Measurements from ENCODE around the gene PANK4. TPM values are rescaled to one million over a fixed set of nuclear protein-coding genes. Genes with fewer than 3 reads are reported as not detected.

The PANK4 gene
- total RNA-seq, 1 donor from 2014 or later, result 26.3 TPM

DNA sequence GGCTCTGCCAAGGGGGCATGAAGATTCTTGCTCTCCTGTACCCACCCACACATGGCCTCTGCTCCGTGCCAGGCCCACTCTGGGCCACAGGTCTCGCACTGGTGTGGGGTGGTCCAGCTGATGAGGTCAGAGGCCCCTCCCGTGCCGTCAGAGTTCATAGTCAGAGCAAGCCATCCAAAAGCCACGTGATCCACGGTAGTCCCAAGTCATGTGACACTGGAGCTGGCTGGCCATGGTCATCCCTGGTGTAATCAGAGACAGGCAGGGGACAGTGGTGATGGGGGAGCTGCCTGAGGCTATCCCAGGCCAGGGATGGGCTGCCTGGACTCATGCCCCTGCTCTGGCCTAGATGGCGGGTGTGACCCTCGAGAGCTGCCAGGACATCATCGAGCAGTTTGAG lies 39.8 kb downstream of the PANK4 start:
- Mint-ChIP-seq H3K36me3 (ENCODE audit: low read depth, unreplicated experiment) (peaks cover 19% of the 10 kb centered on the region), H3K9me3 (ENCODE audit: unreplicated experiment) (peaks cover 14% of the 10 kb centered on the region), H3K27ac (ENCODE audit: unreplicated experiment) (no peak overlapping the region), H3K4me1 (ENCODE audit: low read depth, unreplicated experiment) (no peaks in the 10 kb centered on the region), H3K27me3 (ENCODE audit: low read depth, unreplicated experiment) (peaks cover 13% of the 10 kb centered on the region), H3K4me3 (ENCODE audit: unreplicated experiment) (no peak overlapping the region)
- H3K27ac ChIP-seq (ENCODE audit: low read depth, low read length), result no peak overlapping the region
- no peak overlapping the region for H3K4me2 ChIP-seq (ENCODE audit: low read length)
- H3K79me2 ChIP-seq (ENCODE audit: insufficient read depth, low read length), result no peaks in the 10 kb centered on the region
- H3K9me3 ChIP-seq (ENCODE audit: insufficient read depth, low read depth, low read length), result peaks cover 10% of the 10 kb centered on the region
- no peaks in the 10 kb centered on the region for H3K4me1 ChIP-seq (ENCODE audit: insufficient read depth, low read length)
- H2AFZ ChIP-seq (ENCODE audit: low read depth, low read length), result no peak overlapping the region
- no peaks in the 10 kb centered on the region for H4K20me1 ChIP-seq (ENCODE audit: insufficient read depth, low read length)
- H3K36me3 ChIP-seq (ENCODE audit: insufficient read depth, low read length), result no peaks in the 10 kb centered on the region
- no peaks in the 10 kb centered on the region for H3K27me3 ChIP-seq (ENCODE audit: insufficient read depth, low read length)
- no peak for FAIRE-seq
- no peak for DNase-seq (ENCODE audit: low read depth)
- no peak overlapping the region for H3K4me3 ChIP-seq (ENCODE audit: insufficient read depth, low read depth, low read length)
- H3K9ac ChIP-seq (ENCODE audit: low read length), result no peak overlapping the region
- TF ChIP-seq, protein P1, sequence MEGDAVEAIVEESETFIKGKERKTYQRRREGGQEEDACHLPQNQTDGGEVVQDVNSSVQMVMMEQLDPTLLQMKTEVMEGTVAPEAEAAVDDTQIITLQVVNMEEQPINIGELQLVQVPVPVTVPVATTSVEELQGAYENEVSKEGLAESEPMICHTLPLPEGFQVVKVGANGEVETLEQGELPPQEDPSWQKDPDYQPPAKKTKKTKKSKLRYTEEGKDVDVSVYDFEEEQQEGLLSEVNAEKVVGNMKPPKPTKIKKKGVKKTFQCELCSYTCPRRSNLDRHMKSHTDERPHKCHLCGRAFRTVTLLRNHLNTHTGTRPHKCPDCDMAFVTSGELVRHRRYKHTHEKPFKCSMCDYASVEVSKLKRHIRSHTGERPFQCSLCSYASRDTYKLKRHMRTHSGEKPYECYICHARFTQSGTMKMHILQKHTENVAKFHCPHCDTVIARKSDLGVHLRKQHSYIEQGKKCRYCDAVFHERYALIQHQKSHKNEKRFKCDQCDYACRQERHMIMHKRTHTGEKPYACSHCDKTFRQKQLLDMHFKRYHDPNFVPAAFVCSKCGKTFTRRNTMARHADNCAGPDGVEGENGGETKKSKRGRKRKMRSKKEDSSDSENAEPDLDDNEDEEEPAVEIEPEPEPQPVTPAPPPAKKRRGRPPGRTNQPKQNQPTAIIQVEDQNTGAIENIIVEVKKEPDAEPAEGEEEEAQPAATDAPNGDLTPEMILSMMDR (IDR thresholded peaks at IDR 0.05; ENCODE audit: insufficient read depth, low read depth, low read length), result no peak
- no peak for TF ChIP-seq EZH2 (IDR thresholded peaks at IDR 0.05; ENCODE audit: insufficient read depth, low read length)

DNA sequence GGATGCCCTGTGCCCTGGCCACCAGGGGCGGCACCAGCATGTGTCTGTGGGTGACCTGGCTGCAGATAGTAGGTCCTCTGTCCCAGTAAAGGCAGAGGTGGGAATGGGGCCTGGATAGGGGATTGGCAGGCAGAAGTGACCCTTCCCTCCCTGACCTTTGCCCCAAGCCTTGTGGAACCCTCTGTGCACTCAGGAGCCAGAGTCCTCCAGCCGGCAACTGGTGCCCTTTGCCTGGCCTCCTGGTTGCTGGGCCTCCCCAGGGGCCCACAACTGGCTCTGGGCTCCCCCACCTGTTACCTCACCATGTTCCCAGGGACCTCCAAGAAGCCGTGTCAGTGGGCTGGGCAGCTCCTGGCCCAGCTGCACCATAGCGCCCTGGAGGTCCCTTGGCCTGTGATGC lies 40.4 kb downstream of the PANK4 start:
- Histone ChIP-seq H3K4me2 (ENCODE audit: low read length) (no peak overlapping the region), H3K9me3 (ENCODE audit: insufficient read depth, low read depth, low read length) (peaks cover 10% of the 10 kb centered on the region), H2AFZ (ENCODE audit: low read depth, low read length) (no peak overlapping the region), H3K79me2 (ENCODE audit: insufficient read depth, low read length) (no peaks in the 10 kb centered on the region), H3K36me3 (ENCODE audit: insufficient read depth, low read length) (no peaks in the 10 kb centered on the region), H3K27me3 (ENCODE audit: insufficient read depth, low read length) (no peaks in the 10 kb centered on the region), H3K27ac (ENCODE audit: low read depth, low read length) (no peak overlapping the region), H3K4me1 (ENCODE audit: insufficient read depth, low read length) (no peaks in the 10 kb centered on the region), H3K4me3 (ENCODE audit: insufficient read depth, low read depth, low read length) (no peak overlapping the region), H3K9ac (ENCODE audit: low read length) (no peak overlapping the region), H4K20me1 (ENCODE audit: insufficient read depth, low read length) (no peaks in the 10 kb centered on the region)
- Mint-ChIP-seq H3K4me1 (ENCODE audit: low read depth, unreplicated experiment) (no peaks in the 10 kb centered on the region), H3K9me3 (ENCODE audit: unreplicated experiment) (peaks cover 14% of the 10 kb centered on the region), H3K36me3 (ENCODE audit: low read depth, unreplicated experiment) (peaks cover 19% of the 10 kb centered on the region), H3K4me3 (ENCODE audit: unreplicated experiment) (no peak overlapping the region), H3K27ac (ENCODE audit: unreplicated experiment) (no peak overlapping the region), H3K27me3 (ENCODE audit: low read depth, unreplicated experiment) (peaks cover 13% of the 10 kb centered on the region)
- FAIRE-seq (no peak), DNase-seq (ENCODE audit: low read depth) (no peak)
- TF ChIP-seq, protein P1 (IDR thresholded peaks at IDR 0.05; ENCODE audit: insufficient read depth, low read depth, low read length), result no peak
- no peak for TF ChIP-seq EZH2 (IDR thresholded peaks at IDR 0.05; ENCODE audit: insufficient read depth, low read length)

DNA sequence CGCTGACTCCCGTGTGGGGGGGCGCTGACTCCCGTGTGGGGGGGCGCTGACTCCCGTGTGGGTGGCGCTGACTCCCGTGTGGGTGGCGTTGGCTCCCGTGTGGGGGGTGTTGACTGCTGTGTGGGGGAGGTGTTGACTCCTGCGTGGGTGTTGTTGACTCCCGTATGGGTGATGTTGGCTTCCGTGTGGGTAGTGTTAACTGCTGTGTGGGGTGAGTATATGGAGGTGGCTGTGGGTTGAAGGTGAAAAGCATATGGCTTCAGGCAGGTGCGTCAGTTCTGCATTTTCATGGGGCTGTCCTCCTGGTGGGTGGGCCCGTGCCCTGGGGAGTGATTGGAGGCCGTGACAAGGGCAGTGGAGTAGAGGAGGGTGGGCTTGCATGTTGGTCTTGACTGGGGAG lies 42.4 kb downstream of the PANK4 start:
- DNase-seq (ENCODE audit: low read depth), result no peak
- Mint-ChIP-seq H3K27me3 (ENCODE audit: low read depth, unreplicated experiment) (peaks cover 13% of the 10 kb centered on the region), H3K27ac (ENCODE audit: unreplicated experiment) (no peak overlapping the region), H3K9me3 (ENCODE audit: unreplicated experiment) (peaks cover 11% of the 10 kb centered on the region), H3K36me3 (ENCODE audit: low read depth, unreplicated experiment) (peaks cover 11% of the 10 kb centered on the region), H3K4me1 (ENCODE audit: low read depth, unreplicated experiment) (no peaks in the 10 kb centered on the region), H3K4me3 (ENCODE audit: unreplicated experiment) (no peak overlapping the region)
- H3K9ac ChIP-seq (ENCODE audit: low read length), result no peak overlapping the region
- no peak overlapping the region for H3K4me2 ChIP-seq (ENCODE audit: low read length)
- no peaks in the 10 kb centered on the region for H3K79me2 ChIP-seq (ENCODE audit: insufficient read depth, low read length)
- no peak overlapping the region for H3K27ac ChIP-seq (ENCODE audit: low read depth, low read length)
- no peak overlapping the region for H3K4me3 ChIP-seq (ENCODE audit: insufficient read depth, low read depth, low read length)
- peaks cover 8% of the 10 kb centered on the region for H3K9me3 ChIP-seq (ENCODE audit: insufficient read depth, low read depth, low read length)
- no peak overlapping the region for H2AFZ ChIP-seq (ENCODE audit: low read depth, low read length)
- H3K4me1 ChIP-seq (ENCODE audit: insufficient read depth, low read length), result no peaks in the 10 kb centered on the region
- H4K20me1 ChIP-seq (ENCODE audit: insufficient read depth, low read length), result no peaks in the 10 kb centered on the region
- no peaks in the 10 kb centered on the region for H3K36me3 ChIP-seq (ENCODE audit: insufficient read depth, low read length)
- no peak for FAIRE-seq
- TF ChIP-seq EZH2 (IDR thresholded peaks at IDR 0.05; ENCODE audit: insufficient read depth, low read length), result no peak
- TF ChIP-seq, protein P1 (IDR thresholded peaks at IDR 0.05; ENCODE audit: insufficient read depth, low read depth, low read length), result no peak
- H3K27me3 ChIP-seq (ENCODE audit: insufficient read depth, low read length), result no peaks in the 10 kb centered on the region
